SK-N-SH treated with all-trans-retinoic acid at 6 μM for 48 hours (cell line): Measurements from ENCODE around the gene HDAC1.

Experiments used
- ATAC-seq: fragments of 200-7000 bp; cut with Tn5 transposase; 3 replicates; pipeline ENCODE4 v1.9.1; 2020; ENCODE audit warnings: mild to moderate bottlenecking, moderate library complexity
- ARNTL ChIP-seq: fragments of 450-650 bp; formaldehyde crosslinking; IDR thresholded peaks from 2 replicates; pipeline ENCODE4 v1.5.0; 2020; ENCODE audit warnings: low read depth, mild to moderate bottlenecking, moderate library complexity, borderline replicate concordance
- BACH2 ChIP-seq: fragments of 250-450 bp; sonication (Bioruptor Pico); IDR thresholded peaks from 2 replicates; pipeline ENCODE4 v1.9.0; 2021; ENCODE audit warnings: mild to moderate bottlenecking, borderline replicate concordance
- CSDC2 ChIP-seq: fragments of 250-450 bp; sonication (Bioruptor Pico); IDR thresholded peaks from 2 replicates; pipeline ENCODE4 v1.5.0; 2020; ENCODE audit warnings: mild to moderate bottlenecking, moderate library complexity
- ESRRG ChIP-seq: fragments of 250-450 bp; sonication (Bioruptor Pico); IDR thresholded peaks from 2 replicates; pipeline ENCODE4 v1.6.1; 2021; ENCODE audit warnings: mild to moderate bottlenecking
- OSR1 ChIP-seq: fragments of 250-450 bp; sonication (Bioruptor Pico); IDR thresholded peaks from 2 replicates; pipeline ENCODE4 v1.8.0; 2022; ENCODE audit warnings: moderate library complexity, mild to moderate bottlenecking, inconsistent platforms
- PPARA ChIP-seq: fragments of 250-450 bp; sonication (Bioruptor Pico); IDR thresholded peaks from 2 replicates; pipeline ENCODE4 v1.5.0; 2020; ENCODE audit warnings: mild to moderate bottlenecking, borderline replicate concordance
- RARB ChIP-seq: fragments of 250-450 bp; sonication (Bioruptor Pico); IDR thresholded peaks from 2 replicates; pipeline ENCODE4 v1.8.0; 2021; ENCODE audit warnings: mild to moderate bottlenecking, moderate library complexity
- TOX ChIP-seq: fragments of 250-450 bp; sonication (Bioruptor Pico); IDR thresholded peaks from 2 replicates; pipeline ENCODE4 v1.8.0; 2021; ENCODE audit warnings: mild to moderate bottlenecking, moderate library complexity, borderline replicate concordance
- ZFP3 ChIP-seq: fragments of 250-450 bp; sonication (Bioruptor Pico); IDR thresholded peaks from 2 replicates; pipeline ENCODE4 v1.5.0; 2020; ENCODE audit warnings: mild to moderate bottlenecking, moderate library complexity
- ZFP30 ChIP-seq: fragments of 450-650 bp; formaldehyde crosslinking; IDR thresholded peaks from 2 replicates; pipeline ENCODE4 v1.5.0; 2022; ENCODE audit warnings: mild to moderate bottlenecking, moderate library complexity
- ZNF70 ChIP-seq: fragments of 450-650 bp; formaldehyde crosslinking; IDR thresholded peaks from 2 replicates; pipeline ENCODE4 v1.5.0; 2020; ENCODE audit warnings: mild to moderate bottlenecking, moderate library complexity
- ZNF8 ChIP-seq: fragments of 450-650 bp; formaldehyde crosslinking; IDR thresholded peaks from 2 replicates; pipeline ENCODE4 v1.5.0; 2020; ENCODE audit warnings: mild to moderate bottlenecking, moderate library complexity
- TF ChIP-seq, protein P1 (sequence below): fragments of 250-450 bp; sonication (Bioruptor Pico); IDR thresholded peaks from 2 replicates; pipeline ENCODE4 v1.8.0; 2020; ENCODE audit warnings: mild to moderate bottlenecking, moderate library complexity, borderline replicate concordance
- TF ChIP-seq, protein P2 (sequence below): fragments of 250-450 bp; sonication (Bioruptor Pico); IDR thresholded peaks from 2 replicates; pipeline ENCODE4 v1.5.1; 2021; ENCODE audit warnings: mild to moderate bottlenecking, moderate library complexity
- TF ChIP-seq, protein P3 (sequence below): fragments of 250-450 bp; sonication (Bioruptor Pico); IDR thresholded peaks from 2 replicates; pipeline ENCODE4 v1.5.0; 2020; ENCODE audit warnings: mild to moderate bottlenecking, moderate library complexity

The HDAC1 gene

DNA sequence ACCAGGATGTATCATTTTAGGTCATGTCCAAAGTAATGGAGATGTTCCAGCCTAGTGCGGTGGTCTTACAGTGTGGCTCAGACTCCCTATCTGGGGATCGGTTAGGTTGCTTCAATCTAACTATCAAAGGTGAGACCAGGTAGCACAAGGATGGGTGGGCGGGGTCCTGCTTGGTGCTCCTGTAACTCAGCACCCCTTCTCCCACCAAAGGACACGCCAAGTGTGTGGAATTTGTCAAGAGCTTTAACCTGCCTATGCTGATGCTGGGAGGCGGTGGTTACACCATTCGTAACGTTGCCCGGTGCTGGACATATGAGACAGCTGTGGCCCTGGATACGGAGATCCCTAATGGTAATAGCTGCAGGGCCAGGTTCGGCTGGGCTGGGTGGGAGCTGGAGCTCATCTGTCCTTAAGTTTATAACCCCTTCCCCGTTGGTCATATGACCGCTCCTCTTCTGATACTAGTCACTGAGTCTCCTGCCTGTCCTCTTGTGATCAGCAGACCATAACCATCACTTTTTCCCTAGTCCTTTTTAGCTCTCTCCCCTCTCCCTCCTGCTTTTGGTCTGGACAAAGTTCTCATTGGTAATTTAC lies 38.8 kb downstream of the HDAC1 start (continued):
- TF ChIP-seq OSR1: no peak

DNA sequence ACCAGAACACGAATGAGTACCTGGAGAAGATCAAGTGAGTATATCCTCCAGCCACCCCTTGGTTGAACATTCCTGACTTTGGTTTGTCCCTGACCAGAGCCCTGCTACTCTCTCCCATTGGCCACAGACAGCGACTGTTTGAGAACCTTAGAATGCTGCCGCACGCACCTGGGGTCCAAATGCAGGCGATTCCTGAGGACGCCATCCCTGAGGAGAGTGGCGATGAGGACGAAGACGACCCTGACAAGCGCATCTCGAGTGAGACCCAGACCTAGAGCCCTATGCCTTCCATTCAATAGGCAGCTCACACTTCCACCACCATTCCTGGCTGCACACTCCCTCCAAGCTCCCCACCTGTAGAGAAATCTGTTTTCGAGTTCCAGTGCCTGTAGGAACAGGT lies 39.7 kb downstream of the HDAC1 start:
- no peak for ATAC-seq
- TF ChIP-seq BACH2 (CRISPR knock-in tag): no peak
- no peak for TF ChIP-seq ZFP3 (CRISPR knock-in tag)
- no peak for TF ChIP-seq RARB (CRISPR knock-in tag)
- TF ChIP-seq, protein P1, sequence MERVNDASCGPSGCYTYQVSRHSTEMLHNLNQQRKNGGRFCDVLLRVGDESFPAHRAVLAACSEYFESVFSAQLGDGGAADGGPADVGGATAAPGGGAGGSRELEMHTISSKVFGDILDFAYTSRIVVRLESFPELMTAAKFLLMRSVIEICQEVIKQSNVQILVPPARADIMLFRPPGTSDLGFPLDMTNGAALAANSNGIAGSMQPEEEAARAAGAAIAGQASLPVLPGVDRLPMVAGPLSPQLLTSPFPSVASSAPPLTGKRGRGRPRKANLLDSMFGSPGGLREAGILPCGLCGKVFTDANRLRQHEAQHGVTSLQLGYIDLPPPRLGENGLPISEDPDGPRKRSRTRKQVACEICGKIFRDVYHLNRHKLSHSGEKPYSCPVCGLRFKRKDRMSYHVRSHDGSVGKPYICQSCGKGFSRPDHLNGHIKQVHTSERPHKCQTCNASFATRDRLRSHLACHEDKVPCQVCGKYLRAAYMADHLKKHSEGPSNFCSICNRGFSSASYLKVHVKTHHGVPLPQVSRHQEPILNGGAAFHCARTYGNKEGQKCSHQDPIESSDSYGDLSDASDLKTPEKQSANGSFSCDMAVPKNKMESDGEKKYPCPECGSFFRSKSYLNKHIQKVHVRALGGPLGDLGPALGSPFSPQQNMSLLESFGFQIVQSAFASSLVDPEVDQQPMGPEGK (CRISPR knock-in tag): no peak
- no peak for TF ChIP-seq ZFP30
- TF ChIP-seq ARNTL (CRISPR knock-in tag): no peak
- TF ChIP-seq, protein P2, sequence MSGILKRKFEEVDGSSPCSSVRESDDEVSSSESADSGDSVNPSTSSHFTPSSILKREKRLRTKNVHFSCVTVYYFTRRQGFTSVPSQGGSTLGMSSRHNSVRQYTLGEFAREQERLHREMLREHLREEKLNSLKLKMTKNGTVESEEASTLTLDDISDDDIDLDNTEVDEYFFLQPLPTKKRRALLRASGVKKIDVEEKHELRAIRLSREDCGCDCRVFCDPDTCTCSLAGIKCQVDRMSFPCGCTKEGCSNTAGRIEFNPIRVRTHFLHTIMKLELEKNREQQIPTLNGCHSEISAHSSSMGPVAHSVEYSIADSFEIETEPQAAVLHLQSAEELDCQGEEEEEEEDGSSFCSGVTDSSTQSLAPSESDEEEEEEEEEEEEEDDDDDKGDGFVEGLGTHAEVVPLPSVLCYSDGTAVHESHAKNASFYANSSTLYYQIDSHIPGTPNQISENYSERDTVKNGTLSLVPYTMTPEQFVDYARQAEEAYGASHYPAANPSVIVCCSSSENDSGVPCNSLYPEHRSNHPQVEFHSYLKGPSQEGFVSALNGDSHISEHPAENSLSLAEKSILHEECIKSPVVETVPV (CRISPR knock-in tag): no peak
- TF ChIP-seq TOX (CRISPR knock-in tag): no peak

DNA sequence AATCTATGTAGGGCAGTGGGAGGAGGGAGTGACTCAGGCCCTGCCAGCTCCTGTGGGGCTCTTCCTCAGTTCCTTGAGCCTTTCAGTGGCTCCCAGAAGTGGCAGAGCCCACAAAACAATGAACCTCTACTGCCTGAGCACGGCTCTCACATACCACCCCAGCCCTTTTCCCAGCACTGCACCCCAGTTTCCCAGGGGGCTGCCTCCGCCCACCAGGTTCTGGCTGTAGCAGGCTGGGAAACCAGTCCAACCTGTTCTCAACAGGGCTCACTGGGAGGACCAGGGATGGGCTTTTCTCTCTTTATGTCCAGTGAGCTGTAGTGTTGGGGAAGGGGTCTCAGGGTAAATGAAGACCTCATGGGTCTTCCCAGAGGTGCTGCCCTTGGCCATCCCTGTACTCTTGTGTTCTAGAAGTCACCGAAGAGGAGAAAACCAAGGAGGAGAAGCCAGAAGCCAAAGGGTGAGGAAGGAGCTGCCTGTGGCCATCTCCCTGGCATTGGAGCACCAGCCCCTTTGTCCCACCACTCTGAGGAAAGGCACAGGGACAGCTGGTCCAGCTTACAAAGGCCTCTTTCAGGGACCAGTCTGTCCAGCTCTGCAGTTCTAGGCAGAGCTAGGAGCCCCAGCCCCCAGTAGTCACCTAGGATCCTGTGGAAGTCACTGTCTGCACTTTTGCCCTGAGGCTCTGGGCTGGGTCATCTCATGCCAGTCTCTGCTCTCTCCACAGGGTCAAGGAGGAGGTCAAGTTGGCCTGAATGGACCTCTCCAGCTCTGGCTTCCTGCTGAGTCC lies 40.6 kb downstream of the HDAC1 start:
- TF ChIP-seq ESRRG (CRISPR knock-in tag) (no peak), TOX (CRISPR knock-in tag) (no peak), CSDC2 (CRISPR knock-in tag) (no peak), ZNF8 (CRISPR knock-in tag) (no peak), RARB (CRISPR knock-in tag) (no peak), ARNTL (CRISPR knock-in tag) (no peak), BACH2 (CRISPR knock-in tag) (no peak), ZNF70 (CRISPR knock-in tag) (no peak), PPARA (CRISPR knock-in tag) (no peak), ZFP3 (CRISPR knock-in tag) (no peak)
- TF ChIP-seq, protein P1 (CRISPR knock-in tag): no peak
- TF ChIP-seq, protein P3, sequence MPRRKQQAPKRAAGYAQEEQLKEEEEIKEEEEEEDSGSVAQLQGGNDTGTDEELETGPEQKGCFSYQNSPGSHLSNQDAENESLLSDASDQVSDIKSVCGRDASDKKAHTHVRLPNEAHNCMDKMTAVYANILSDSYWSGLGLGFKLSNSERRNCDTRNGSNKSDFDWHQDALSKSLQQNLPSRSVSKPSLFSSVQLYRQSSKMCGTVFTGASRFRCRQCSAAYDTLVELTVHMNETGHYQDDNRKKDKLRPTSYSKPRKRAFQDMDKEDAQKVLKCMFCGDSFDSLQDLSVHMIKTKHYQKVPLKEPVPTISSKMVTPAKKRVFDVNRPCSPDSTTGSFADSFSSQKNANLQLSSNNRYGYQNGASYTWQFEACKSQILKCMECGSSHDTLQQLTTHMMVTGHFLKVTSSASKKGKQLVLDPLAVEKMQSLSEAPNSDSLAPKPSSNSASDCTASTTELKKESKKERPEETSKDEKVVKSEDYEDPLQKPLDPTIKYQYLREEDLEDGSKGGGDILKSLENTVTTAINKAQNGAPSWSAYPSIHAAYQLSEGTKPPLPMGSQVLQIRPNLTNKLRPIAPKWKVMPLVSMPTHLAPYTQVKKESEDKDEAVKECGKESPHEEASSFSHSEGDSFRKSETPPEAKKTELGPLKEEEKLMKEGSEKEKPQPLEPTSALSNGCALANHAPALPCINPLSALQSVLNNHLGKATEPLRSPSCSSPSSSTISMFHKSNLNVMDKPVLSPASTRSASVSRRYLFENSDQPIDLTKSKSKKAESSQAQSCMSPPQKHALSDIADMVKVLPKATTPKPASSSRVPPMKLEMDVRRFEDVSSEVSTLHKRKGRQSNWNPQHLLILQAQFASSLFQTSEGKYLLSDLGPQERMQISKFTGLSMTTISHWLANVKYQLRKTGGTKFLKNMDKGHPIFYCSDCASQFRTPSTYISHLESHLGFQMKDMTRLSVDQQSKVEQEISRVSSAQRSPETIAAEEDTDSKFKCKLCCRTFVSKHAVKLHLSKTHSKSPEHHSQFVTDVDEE (CRISPR knock-in tag): no peak

DNA sequence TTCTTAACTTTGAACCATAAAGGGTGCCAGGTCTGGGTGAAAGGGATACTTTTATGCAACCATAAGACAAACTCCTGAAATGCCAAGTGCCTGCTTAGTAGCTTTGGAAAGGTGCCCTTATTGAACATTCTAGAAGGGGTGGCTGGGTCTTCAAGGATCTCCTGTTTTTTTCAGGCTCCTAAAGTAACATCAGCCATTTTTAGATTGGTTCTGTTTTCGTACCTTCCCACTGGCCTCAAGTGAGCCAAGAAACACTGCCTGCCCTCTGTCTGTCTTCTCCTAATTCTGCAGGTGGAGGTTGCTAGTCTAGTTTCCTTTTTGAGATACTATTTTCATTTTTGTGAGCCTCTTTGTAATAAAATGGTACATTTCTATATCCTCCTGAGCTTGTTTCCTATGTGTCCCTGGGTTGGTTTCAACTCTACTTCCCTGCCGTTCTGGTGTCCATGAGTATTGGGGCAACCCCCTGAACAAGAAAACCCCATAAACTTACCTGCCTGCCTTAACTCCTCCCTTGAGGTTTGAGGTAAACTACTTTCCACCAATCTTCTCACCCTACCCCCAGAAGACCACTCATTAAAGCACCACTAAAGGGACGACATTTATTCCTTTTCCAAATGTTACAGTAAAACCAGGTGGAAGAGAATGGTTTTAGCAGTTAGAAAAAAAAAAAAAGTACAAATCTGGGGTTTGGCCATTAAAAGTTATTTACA lies 41.5 kb downstream of the HDAC1 start:
- ATAC-seq: no peak
- no peak for TF ChIP-seq ARNTL (CRISPR knock-in tag)
- TF ChIP-seq BACH2 (CRISPR knock-in tag): no peak
- no peak for TF ChIP-seq TOX (CRISPR knock-in tag)
- TF ChIP-seq, all 23 proteins: peak for 0

More for the DNA sequence above, 40.6 kb downstream of the HDAC1 start:
- ATAC-seq: no peak
